Measurements from ENCODE around the gene FAM171A2.
"Not testable (repeated sequence)": the region's sequence is repeated elsewhere in the genome, so short reads cannot be mapped to it uniquely, and the experiment has no call there.

Gene FAM171A2

DNA sequence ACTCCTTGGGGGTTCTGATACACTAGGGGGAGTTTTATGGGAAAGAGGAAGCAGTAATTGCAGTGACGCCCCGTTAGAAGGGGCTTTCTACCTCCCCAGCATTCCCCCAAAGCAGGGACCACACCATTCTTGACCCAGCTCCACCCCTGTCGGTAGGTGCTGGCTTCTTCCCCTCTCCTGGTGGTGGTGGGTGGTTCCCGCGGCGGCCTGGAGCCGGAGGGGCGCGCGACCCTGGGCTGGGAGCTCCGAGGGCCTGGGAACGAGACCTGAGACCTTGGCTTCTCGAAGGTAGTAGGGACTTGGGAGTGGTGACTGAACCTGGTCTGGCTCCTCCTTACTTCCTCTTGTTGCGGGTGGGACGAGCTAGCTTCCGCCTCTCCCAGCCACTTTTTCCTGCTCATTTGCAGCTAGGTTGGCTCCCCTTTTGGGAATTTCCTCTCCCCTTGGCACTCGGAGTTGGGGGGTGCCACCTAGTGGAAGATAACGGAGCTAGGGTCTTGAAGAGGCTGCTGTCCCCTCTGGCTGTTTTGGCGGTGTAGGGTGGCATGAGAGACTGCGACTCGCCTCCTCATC, 18.1 kb downstream of the FAM171A2 start:
- peak; percentile 81 for DNase-seq (ENCODE audit: low spot score)

DNA sequence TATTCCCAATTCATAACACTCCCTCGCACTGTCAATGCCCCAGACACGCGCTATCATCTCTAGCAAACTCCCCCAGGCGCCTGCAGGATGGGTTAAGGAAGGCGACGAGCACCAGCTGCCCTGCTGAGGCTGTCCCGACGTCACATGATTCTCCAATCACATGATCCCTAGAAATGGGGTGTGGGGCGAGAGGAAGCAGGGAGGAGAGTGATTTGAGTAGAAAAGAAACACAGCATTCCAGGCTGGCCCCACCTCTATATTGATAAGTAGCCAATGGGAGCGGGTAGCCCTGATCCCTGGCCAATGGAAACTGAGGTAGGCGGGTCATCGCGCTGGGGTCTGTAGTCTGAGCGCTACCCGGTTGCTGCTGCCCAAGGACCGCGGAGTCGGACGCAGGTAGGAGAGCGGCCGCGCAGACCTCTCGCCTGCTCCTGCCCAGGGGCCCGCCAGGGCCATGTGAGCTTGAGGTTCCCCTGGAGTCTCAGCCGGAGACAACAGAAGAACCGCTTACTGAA, 18.7 kb downstream of the FAM171A2 start, which contains the start of gene GRN:
TSS of gene GRN (plus strand) at position 364 of the 515 bp plus-strand sequence. CDS start 3,863 bp downstream, outside the sequence.
- DNase-seq (ENCODE audit: low spot score): peak; percentile 99

DNA sequence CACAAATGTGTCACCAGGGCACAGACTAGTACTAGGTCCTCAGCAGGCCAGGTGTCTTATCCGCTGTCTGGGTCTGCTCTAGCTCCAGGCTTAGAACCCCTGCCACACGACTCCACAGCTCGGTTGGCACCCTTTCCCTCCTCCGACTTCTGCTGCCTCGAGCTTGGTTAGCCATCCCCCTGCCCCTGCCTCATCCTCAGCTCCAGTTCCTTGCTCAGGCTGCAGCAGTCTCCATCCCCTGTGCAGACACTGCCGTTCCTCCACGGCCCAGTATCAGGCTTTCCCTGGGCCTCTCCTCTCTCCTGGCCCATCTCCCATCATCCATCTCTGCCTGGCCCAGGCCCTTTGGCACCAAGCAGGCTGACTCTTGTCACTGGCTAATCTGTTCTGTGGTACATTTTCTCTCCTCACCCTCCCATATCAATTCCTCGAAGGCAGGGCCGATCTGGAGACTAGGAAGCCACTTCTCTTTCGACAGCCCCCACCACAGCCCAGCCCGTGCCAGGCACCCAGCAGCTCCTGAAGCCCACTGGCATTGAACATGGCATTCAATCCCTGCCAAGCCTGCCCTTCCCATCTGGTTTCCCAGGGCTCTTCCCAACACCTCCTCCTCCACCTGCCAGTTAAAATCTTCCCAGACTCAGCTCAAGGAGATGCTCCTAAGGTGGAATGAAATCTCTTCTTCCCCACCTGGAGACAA, 20.0 kb downstream of the FAM171A2 start:
- DNase-seq (ENCODE audit: low spot score): peak; percentile 25

DNA sequence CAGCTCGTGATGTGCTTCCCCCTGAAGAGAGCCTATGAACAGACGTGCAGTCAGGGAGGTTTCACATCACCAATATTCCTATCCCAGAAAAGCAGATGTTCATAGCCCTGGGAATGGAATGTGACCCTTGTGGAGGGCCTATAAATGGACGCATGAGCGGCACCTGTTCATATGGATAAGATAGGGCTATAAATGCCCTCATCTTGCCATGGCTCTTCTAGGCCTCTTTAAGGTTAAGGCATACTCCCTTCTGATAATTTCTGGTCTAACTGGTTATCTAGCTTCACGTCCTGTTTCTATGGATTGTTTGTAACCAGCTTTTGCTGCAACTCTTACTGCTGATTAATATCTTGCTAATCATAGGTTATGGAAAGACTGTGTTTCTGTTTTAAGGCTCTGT, 23.1 kb downstream of the FAM171A2 start:
- DNase-seq (ENCODE audit: low spot score): not testable (repeated sequence)

DNA sequence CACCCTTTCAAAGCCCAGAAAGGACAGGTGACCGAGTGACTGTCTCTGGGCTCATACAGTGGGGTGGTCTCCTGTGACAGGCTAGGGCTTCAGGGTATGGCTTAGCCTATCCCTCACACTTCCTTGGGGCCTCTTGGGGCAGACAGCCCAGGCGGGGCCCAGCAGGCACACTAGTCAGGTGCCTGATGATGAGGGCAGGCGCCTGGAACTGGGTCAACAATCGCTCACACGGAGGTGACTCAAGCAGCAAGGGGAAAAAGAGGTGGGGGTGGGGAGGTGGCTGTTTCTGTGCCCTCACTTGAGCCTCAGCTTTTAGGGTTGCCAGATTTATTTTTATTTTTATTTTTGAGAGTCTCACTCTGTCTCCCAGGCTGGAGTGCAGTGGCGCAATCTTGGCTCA, 25.0 kb downstream of the FAM171A2 start:
- DNase-seq (ENCODE audit: low spot score): no peak

DNA sequence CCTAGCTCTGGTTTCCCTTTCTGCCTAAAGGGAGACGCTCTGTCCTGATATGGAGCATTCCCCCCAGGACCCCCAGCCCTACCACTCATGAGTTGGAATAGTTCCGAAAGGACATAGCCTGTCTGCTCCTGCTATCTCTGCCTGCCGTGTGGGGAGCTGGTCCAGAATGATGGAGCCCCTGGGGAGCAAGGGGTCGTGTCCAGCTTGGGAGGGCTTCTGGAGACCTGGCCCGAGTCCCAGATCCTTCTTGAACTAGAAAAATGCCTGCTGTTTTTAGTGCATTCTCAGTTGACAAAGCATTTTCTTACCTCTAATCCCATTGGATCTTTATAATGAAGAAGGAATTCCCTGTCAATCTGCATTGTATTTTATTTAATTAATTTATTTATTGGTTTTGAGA, 27.7 kb downstream of the FAM171A2 start:
- no peak for DNase-seq (ENCODE audit: low spot score)

DNA sequence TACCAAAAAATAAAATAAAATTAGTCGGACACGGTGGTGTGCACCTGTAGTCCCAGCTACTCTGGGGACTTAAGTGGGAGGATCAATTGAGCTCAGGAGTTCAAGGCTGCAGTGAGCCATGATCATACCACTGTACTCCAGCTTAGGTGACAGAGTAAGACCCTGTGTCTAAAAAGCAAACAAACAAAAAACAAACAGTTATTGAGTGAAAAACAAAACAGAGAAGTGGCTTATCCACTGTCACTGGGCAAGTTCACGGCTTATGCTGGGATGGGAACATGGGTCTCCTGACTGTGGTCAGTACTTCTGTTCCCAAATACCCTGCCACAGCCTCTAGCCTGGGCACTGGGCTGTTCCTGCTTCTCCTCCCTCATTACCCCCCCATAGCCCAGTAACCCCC, 28.1 kb downstream of the FAM171A2 start:
- no peak for DNase-seq (ENCODE audit: low spot score)

DNA sequence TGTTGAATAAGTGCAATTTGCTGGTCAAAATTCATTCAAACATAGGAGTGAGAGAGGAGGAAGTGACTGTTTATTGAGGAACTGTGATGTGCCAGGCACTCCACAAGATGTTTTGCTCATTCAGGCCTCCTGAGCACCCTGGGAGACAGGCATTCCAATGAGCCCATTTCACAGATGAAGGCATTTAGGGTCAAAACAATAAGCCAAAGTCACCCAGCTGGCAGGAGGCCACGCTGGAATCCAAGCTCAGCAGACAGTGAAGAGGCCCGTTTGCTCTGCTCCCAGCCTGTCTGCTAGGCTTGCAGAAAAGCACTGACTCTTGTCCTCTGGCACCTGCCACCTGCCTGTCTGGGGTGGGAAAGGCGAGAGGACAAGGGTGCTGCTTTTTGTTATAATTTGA, 28.9 kb downstream of the FAM171A2 start:
- no peak for DNase-seq (ENCODE audit: low spot score)

DNA sequence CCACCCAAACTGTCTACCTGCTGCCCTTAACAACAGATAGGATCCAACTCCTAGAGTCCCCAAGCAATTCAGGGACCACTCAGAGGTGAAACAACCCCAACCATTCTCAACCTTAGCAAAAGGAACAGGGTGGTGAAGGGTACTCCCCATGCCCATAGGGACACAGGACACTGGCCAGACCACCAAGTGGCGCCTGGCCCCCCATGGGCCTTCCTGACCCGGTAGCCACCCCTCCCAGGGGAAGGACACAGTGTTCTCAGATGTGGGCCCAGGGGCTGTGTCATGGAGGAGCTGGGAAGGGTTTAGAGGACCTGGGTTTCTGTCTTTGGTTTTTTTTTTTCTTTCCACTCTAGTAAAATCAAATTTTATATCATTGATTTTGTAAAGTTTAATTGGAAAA, 29.3 kb downstream of the FAM171A2 start:
- DNase-seq (ENCODE audit: low spot score): no peak

DNA sequence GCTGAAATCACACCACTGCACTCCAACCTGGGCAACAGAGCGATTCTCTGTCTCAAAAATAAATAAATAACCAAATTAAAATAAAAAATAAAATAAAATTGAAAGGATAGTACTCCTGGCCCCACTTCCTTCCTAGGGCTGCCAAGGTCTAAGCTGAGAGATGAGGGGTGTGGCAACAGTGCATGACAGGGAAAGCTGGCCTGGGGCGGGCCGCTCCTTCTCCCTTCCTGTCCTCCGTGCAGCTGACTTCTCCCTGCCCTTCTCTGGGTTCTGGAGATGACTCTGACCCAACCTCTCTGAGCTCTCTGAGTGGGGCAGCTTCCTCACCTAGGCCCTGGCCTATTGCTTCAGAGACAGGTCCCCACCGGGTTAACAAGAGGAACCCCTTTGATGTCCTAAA, 30.3 kb downstream of the FAM171A2 start:
- no peak for DNase-seq (ENCODE audit: low spot score)

DNA sequence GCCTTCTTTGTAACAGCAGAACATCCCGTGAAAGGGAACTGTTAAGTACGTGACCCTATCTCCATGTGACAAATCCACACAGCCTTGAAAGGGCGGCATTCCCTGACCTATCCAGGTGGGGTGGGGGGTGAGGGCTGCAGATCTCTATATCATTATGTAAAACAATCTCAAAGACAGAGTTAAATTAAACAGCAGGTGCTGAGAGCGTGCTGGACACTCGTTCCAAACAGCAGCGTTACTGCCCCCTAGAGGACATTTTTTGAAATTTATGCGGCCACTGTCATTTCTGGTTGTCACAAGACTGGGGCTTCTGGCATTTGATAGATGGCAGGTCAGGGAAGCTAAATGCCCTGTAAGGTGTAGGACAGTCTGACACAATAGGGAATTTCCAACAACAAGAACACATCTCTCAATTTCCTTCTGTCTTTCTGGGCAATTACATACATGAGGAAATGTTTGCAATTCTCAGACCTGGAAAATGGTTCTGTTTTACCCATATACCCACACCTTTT, 32.3 kb downstream of the FAM171A2 start:
- DNase-seq (ENCODE audit: low spot score): peak; percentile 82

DNA sequence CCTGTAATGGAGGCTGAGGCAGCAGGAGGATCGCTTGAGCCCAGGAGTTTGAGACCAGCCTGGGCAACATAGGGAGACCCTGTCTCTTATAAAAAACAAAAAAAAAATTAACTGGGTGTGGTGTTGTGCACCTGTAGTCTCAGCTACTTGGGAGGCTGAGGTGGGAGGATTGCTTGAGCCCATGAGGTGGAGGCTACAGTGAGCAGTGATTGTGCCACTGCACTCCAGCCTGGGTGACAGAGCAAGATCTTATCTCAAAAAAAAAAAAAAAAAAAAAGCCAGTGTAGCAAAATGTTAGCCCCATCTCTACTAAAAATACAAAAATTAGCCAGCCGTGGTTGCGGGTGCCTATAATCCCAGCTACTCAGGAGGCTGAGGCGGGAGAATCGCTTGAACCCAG, 33.4 kb downstream of the FAM171A2 start:
- DNase-seq (ENCODE audit: low spot score): not testable (repeated sequence)

DNA sequence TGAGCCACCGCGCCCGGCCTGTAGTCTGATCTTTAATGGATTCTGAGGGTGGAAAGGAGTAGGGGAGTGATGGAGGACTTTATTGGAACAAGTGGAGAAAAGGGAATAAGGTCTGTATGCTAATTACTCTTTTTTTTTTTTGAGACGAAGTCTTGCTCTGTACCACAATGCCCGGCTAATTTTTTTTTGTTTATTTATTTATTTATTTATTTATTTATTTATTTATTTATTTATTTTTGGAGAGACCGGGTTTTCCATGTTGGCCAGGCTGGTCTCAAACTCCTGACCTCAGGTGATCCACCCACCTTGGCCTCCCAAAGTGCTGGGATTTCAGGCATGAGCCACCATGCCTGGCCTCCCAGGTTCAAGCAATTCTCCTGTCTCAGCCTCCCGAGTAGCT, 34.1 kb downstream of the FAM171A2 start:
- not testable (repeated sequence) for DNase-seq (ENCODE audit: low spot score)

DNA sequence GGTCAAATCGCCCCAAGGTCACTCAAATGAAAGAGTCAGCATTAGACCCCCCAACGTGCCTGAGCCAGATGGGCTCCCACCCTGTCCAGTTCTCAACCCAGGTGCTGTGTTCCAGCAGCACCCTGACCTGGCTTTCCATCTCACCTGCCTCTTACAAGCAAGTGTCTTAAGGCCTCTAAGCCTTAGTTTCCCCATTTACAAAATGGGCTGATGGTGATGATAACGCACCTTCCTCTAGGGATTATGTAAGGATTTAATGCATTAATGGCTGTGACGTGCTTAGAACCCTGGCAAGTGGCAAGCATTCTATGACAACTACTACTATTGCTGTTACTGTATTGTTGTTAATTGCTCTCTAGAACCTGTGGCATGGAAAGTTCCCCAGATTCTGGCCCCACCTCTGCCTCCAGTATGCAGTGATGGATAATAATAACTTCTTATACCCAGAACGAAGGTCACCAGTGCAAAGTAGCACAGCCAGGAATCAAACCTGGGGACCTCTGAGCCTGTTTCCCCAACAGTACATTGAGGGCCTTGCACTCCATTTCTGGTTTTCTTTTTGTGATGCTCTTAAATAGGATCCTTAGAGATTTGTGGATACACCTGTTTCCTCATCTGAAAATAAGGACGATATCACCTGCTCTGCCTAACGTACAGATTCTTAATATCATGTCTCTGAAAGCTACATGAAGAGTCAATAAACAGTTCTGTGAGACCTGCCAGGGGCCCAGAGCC, 35.8 kb downstream of the FAM171A2 start:
- DNase-seq (ENCODE audit: low spot score): peak; percentile 5

DNA sequence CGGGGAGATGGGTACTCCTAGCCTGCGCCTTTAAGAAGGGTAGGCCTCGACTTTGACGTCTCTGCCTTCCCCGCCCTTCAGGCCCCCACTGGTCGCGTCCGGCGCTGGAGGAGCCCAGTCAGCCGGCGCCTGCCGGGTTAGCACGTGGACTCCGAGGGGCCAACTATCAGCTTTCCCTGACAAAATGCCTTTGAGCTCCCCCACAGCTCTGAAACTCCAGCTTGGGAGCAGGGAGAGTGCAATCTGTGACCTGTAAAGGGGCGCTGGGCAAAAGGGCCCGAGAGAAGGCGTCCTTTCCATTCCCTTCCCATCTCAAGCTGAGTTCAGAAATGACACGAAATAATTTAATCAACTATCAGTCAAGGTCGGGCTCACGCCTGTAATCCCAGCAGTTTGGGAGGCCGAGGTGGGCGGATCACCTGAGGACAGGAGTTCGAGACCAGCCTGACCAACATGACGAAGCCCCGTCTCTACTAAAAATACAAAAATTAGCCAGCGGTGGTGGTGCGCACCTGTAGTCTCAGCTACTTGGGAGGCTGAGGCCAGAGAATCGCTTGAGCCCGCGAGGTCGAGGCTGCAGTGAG, 36.7 kb downstream of the FAM171A2 start:
- DNase-seq (ENCODE audit: low spot score): peak; percentile 98

DNA sequence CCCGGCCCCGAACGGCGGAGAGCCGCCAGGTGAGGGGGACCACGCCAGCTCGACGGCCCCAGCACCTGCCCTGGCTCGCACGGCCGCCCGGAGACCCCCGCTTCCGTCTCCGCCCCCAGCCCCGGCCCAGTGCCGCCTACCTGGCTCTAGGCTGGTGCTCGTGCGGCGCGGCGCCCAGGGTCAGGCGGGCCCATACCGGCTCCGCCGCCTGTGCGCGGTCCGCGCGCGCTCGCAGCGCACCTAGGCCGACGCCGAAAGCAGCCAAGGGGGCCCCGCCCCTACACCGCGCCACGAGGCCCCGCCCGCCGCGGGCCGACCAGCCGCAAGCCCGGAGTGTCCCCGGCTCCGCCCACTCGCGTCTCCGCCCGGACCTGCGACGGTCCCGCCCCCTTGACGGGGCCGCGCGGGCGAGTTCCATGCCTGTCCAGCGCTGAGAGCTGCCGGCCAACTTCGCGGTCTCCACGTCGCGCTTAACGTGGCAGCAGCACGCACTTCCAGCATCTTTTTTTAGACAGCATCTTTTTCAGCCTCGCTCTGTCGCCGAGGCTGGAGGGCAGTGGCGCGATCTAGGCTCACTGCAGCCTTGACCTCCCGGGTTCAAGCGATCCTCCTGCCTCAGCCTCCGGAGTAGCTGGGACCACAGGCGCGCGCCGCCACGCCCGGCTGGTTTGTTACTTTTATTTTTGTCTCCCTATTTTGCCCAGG, 38.9 kb downstream of the FAM171A2 start, which contains the start of gene SLC25A39:
TSS of gene SLC25A39 (minus strand) at position 253 of the 705 bp plus-strand sequence. CDS start 1,261 bp downstream, outside the sequence.
- peak; percentile 99 for DNase-seq (ENCODE audit: low spot score)

DNA sequence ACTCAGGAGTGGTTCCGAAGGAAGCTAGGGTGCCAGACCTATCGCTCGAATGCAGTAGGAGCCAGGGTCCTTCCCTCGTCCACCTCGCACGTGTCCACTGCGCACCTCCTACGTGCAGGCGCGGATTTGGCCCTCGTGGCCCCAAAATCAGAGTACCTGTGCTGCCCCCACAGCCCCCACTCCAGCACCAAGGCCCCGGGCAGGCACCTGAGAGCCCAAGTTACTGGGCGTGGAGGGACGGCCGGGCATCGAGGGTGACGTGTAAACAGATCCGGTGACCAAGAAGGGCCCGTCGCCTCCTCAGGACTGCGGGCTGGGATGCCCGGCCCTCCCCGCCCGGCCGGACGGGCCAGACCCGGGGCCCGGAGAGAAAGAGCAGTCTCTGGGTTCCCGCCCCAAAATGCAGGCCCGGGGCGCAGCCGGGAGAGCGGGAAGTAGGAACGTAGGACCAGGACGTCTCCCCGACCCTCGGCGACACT, 39.5 kb downstream of the FAM171A2 start:
- DNase-seq (ENCODE audit: low spot score): no peak

DNA sequence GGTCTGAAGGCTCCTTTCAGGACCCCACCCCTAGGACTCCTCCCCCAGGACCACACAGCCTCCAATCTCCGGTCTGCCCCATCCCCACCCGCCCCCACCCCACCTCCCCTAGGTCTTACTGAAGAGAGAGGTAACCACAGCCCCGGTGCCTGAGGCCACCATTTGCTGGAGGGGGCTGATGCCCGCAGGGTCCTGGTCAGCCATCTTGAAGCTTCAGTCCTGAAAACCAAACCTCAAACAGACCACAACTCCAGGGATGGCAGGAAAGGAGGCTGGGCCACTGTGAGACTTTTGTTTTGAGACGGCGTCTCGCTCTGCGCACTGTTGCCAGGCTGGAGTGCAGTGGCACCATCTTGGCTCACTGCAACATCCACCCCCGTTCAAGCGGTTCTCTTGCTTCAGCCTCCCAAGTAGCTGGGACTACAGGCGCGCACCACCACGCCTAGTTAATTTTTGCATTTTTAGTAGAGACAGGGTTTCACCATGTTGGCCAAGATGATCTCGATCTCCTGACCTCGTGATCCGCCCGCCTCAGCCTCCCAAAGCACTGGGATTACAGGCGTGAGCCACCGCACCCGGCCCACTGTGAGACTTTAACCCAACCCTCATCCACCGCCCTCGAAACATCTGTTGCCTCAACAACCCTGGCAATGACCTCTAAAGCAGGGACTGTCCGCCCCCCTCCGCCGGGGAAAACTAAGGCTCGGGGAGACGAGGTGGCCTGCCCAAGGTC, 40.1 kb downstream of the FAM171A2 start:
- DNase-seq (ENCODE audit: low spot score): peak; percentile 40

DNA sequence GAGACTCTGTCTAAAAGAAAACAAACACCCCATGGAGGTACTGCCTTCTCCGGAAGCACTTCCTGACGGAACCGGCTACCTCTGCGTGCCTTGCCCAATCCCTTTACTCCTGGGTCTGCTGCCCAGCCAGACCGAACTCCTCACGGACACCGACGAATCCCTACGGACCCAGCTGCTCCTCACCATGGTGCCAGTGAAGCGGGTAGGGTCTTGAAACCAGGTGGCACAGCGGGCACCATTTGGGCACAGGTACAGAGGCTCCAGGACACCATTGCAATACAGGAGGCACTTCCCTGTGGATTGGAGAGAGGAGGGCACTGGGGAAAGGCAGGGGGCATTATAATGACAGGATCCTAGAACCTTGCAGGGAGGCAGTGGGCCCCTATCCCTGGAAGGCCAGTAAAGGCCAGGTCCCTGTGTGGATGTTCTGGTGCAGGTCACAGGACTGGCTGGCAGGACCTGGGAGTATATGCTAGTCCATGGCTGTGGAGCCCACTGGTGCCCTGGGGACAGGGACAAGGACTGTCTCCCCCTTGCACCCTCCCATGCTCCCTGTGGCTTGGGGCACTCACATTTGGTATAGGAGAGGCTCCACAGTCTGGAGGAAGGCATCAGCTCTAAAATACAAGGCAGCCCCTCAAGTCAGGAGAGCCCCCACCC, 41.3 kb downstream of the FAM171A2 start:
- DNase-seq (ENCODE audit: low spot score): peak; percentile 22

Data from D341Med (cell line).